ENCODE results near the gene HHAT.

DNA sequence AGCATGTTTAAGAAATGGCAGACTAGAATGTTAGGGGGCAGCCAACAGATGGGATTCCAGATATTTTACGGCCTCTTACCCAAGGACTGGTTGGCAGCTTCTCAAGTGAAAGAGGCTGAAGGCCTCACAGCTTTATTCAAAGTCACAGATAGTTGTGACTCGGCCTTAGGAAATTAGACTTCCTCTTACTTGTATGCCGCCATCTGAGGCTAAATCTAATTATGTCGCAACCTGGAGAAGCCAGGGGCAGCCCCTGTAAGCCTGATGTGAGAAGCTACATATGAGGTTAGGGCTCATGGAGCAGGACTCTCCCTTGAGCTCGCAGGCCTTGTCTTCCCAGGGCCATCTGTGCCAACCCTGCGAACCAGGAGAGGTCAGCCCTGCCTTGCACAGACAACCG lies 352.5 kb downstream of the HHAT start:
- TF ChIP-seq, protein P1, sequence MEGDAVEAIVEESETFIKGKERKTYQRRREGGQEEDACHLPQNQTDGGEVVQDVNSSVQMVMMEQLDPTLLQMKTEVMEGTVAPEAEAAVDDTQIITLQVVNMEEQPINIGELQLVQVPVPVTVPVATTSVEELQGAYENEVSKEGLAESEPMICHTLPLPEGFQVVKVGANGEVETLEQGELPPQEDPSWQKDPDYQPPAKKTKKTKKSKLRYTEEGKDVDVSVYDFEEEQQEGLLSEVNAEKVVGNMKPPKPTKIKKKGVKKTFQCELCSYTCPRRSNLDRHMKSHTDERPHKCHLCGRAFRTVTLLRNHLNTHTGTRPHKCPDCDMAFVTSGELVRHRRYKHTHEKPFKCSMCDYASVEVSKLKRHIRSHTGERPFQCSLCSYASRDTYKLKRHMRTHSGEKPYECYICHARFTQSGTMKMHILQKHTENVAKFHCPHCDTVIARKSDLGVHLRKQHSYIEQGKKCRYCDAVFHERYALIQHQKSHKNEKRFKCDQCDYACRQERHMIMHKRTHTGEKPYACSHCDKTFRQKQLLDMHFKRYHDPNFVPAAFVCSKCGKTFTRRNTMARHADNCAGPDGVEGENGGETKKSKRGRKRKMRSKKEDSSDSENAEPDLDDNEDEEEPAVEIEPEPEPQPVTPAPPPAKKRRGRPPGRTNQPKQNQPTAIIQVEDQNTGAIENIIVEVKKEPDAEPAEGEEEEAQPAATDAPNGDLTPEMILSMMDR (IDR thresholded peaks at IDR 0.05), result no peak
- TF ChIP-seq POLR2A (IDR thresholded peaks at IDR 0.05), result no peak

All from esophagus squamous epithelium (tissue), 4 donors.